ENCODE results near the gene ENO2. TPM values are rescaled to one million over a fixed set of nuclear protein-coding genes. Genes with fewer than 3 reads are reported as not detected.

ENO2 gene
- total and polyA plus RNA-seq, 2 experiments from 2014 or later = 43.5 to 53.5 TPM

DNA sequence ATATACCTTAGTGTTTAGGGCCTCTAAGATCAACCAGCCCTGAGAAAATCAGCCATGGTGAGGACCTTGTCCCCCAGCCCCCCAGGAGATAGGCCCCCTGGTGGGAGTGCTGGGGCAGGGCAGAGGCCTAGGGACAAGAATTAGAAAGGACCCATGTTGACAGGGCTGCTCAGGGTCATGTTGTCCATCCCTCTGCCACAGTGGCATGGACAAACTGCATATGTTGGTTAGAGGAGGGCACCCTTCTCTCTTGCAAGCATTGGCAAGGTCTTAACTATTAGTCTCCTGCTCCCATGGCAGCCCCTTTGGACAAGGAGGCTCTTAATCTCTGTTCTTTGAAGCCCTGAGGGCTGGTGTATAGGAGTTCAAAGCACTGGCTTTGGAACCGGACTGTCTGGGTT is 36.0 kb downstream of the ENO2 start:
- Histone ChIP-seq H3F3A (replicated peaks; ENCODE audit: low read depth) (peaks cover 14% of the 10 kb centered on the region), H3K36me3 (ENCODE audit: insufficient read depth) (no peaks in the 10 kb centered on the region), H3K9me2 (ENCODE audit: insufficient read depth) (no peaks in the 10 kb centered on the region), H3K4me3 (no peak overlapping the region), H2AFZ (no peak overlapping the region), H3K27me3 (ENCODE audit: insufficient read depth) (no peaks in the 10 kb centered on the region), H4K20me1 (replicated peaks; ENCODE audit: insufficient read depth) (no peaks in the 10 kb centered on the region), H3K27ac (ENCODE audit: low read depth) (no peak overlapping the region), H3K4me1 (ENCODE audit: insufficient read depth) (peaks cover 23% of the 10 kb centered on the region), H3K4me2 (no peak overlapping the region), H3K79me2 (replicated peaks; ENCODE audit: insufficient read depth) (no peaks in the 10 kb centered on the region)
- no peak for ATAC-seq
- no peak for DNase-seq (ENCODE audit: low spot score)
- no peak overlapping the region for H3K4me3 Mint-ChIP-seq
- H3K9me3 Mint-ChIP-seq = no peaks in the 10 kb centered on the region
- H3K27me3 Mint-ChIP-seq (ENCODE audit: insufficient read depth, low read depth, poor library complexity) = peaks cover 33% of the 10 kb centered on the region
- H3K27ac Mint-ChIP-seq = no peak overlapping the region
- no peak for TF ChIP-seq EZH2 (IDR thresholded peaks at IDR 0.05; ENCODE audit: low read depth, unreplicated experiment)
- TF ChIP-seq, protein P1, sequence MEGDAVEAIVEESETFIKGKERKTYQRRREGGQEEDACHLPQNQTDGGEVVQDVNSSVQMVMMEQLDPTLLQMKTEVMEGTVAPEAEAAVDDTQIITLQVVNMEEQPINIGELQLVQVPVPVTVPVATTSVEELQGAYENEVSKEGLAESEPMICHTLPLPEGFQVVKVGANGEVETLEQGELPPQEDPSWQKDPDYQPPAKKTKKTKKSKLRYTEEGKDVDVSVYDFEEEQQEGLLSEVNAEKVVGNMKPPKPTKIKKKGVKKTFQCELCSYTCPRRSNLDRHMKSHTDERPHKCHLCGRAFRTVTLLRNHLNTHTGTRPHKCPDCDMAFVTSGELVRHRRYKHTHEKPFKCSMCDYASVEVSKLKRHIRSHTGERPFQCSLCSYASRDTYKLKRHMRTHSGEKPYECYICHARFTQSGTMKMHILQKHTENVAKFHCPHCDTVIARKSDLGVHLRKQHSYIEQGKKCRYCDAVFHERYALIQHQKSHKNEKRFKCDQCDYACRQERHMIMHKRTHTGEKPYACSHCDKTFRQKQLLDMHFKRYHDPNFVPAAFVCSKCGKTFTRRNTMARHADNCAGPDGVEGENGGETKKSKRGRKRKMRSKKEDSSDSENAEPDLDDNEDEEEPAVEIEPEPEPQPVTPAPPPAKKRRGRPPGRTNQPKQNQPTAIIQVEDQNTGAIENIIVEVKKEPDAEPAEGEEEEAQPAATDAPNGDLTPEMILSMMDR (conservative IDR thresholded peaks at IDR 0.05; ENCODE audit: low read depth in 2 of 2) = peak; percentile 16 to 25; a peak in 1 of 4 replicates
- no peaks in the 10 kb centered on the region for H3K36me3 Mint-ChIP-seq (ENCODE audit: low read depth)
- H3K4me1 Mint-ChIP-seq = peaks cover 44% of the 10 kb centered on the region

DNA sequence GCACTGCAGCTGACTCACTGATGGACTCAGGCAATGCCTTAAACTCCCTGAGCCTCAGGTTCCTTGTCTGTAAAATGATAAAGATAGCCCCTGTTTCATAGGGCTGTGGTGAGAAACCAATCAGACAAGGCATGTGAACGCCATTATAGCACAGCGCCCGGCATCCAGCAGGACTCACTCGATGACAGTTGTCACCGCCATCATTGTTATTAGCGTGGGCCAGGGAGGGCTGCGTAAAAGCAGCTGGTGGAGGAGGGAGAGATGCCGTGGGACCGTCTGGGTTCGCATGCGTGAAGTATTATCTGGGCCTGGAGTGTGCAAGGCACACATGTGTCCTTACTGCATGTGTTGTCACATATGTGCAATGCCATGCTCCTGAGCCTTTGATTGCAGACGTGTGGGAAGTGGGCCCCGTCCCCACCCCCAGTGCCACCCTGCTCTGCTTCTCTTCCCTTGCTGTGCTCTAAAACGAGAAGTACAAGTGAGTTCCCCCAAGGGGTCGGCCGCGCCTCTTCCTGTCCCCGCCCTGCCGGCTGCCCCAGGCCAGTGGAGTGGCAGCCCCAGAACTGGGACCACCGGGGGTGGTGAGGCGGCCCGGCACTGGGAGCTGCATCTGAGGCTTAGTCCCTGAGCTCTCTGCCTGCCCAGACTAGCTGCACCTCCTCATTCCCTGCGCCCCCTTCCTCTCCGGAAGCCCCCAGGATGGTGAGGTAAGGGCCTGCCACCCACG is 36.6 kb downstream of the ENO2 start, which contains the start of gene PTPN6:
TSS of gene PTPN6 (plus strand) at position 546 of the 730 bp plus-strand sequence. CDS start at position 703, 157 bp downstream.
- Histone ChIP-seq H3K27ac (ENCODE audit: low read depth) (no peak within 1 kb of the TSS), H3K9me2 (ENCODE audit: insufficient read depth) (no peaks in the 10 kb centered on the region), H3K4me1 (ENCODE audit: insufficient read depth) (peaks cover 18% of the 10 kb centered on the region), H3K79me2 (replicated peaks; ENCODE audit: insufficient read depth) (no peaks in the 10 kb centered on the region), H3K27me3 (ENCODE audit: insufficient read depth) (no peaks in the 10 kb centered on the region), H3K4me2 (no peak within 1 kb of the TSS), H4K20me1 (replicated peaks; ENCODE audit: insufficient read depth) (no peaks in the 10 kb centered on the region), H3K4me3 (no peak within 1 kb of the TSS), H3K36me3 (ENCODE audit: insufficient read depth) (no peaks in the 10 kb centered on the region), H2AFZ (no peak within 1 kb of the TSS), H3F3A (replicated peaks; ENCODE audit: low read depth) (peaks cover 8% of the 10 kb centered on the region; the same call in 1 of the 2 replicates)
- H3K9me3 Mint-ChIP-seq = no peaks in the 10 kb centered on the region
- DNase-seq (ENCODE audit: low spot score) (no peak), ATAC-seq (no peak)
- no peaks in the 10 kb centered on the region for H3K36me3 Mint-ChIP-seq (ENCODE audit: low read depth)
- H3K4me1 Mint-ChIP-seq = peaks cover 38% of the 10 kb centered on the region
- no peak within 1 kb of the TSS for H3K4me3 Mint-ChIP-seq
- H3K27me3 Mint-ChIP-seq (ENCODE audit: insufficient read depth, low read depth, poor library complexity) = peaks cover 27% of the 10 kb centered on the region
- H3K27ac Mint-ChIP-seq = no peak within 1 kb of the TSS; the same call in 1 of the 2 replicates
- TF ChIP-seq POLR2AphosphoS5 (IDR thresholded peaks at IDR 0.05; ENCODE audit: low read depth) (no peak), ZNF331 (CRISPR knock-in tag; IDR thresholded peaks at IDR 0.05; ENCODE audit: low read depth) (no peak), STAT1 (IDR thresholded peaks at IDR 0.05; ENCODE audit: unreplicated experiment) (no peak), ZNF114 (CRISPR knock-in tag; IDR thresholded peaks at IDR 0.05) (no peak), CREB1 (CRISPR knock-in tag; IDR thresholded peaks at IDR 0.05; ENCODE audit: low read depth) (no peak)
- TF ChIP-seq, protein P2, sequence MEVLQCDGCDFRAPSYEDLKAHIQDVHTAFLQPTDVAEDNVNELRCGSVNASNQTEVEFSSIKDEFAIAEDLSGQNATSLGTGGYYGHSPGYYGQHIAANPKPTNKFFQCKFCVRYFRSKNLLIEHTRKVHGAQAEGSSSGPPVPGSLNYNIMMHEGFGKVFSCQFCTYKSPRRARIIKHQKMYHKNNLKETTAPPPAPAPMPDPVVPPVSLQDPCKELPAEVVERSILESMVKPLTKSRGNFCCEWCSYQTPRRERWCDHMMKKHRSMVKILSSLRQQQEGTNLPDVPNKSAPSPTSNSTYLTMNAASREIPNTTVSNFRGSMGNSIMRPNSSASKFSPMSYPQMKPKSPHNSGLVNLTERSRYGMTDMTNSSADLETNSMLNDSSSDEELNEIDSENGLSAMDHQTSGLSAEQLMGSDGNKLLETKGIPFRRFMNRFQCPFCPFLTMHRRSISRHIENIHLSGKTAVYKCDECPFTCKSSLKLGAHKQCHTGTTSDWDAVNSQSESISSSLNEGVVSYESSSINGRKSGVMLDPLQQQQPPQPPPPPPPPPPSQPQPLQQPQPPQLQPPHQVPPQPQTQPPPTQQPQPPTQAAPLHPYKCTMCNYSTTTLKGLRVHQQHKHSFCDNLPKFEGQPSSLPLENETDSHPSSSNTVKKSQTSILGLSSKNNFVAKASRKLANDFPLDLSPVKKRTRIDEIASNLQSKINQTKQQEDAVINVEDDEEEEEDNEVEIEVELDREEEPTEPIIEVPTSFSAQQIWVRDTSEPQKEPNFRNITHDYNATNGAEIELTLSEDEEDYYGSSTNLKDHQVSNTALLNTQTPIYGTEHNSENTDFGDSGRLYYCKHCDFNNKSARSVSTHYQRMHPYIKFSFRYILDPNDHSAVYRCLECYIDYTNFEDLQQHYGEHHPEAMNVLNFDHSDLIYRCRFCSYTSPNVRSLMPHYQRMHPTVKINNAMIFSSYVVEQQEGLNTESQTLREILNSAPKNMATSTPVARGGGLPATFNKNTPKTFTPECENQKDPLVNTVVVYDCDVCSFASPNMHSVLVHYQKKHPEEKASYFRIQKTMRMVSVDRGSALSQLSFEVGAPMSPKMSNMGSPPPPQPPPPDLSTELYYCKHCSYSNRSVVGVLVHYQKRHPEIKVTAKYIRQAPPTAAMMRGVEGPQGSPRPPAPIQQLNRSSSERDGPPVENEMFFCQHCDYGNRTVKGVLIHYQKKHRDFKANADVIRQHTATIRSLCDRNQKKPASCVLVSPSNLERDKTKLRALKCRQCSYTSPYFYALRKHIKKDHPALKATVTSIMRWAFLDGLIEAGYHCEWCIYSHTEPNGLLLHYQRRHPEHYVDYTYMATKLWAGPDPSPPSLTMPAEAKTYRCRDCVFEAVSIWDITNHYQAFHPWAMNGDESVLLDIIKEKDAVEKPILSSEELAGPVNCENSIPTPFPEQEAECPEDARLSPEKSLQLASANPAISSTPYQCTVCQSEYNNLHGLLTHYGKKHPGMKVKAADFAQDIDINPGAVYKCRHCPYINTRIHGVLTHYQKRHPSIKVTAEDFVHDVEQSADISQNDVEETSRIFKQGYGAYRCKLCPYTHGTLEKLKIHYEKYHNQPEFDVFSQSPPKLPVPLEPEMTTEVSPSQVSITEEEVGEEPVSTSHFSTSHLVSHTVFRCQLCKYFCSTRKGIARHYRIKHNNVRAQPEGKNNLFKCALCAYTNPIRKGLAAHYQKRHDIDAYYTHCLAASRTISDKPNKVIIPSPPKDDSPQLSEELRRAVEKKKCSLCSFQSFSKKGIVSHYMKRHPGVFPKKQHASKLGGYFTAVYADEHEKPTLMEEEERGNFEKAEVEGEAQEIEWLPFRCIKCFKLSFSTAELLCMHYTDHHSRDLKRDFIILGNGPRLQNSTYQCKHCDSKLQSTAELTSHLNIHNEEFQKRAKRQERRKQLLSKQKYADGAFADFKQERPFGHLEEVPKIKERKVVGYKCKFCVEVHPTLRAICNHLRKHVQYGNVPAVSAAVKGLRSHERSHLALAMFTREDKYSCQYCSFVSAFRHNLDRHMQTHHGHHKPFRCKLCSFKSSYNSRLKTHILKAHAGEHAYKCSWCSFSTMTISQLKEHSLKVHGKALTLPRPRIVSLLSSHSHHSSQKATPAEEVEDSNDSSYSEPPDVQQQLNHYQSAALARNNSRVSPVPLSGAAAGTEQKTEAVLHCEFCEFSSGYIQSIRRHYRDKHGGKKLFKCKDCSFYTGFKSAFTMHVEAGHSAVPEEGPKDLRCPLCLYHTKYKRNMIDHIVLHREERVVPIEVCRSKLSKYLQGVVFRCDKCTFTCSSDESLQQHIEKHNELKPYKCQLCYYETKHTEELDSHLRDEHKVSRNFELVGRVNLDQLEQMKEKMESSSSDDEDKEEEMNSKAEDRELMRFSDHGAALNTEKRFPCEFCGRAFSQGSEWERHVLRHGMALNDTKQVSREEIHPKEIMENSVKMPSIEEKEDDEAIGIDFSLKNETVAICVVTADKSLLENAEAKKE (CRISPR knock-in tag; IDR thresholded peaks at IDR 0.05) = no peak
- TF ChIP-seq, protein P3, sequence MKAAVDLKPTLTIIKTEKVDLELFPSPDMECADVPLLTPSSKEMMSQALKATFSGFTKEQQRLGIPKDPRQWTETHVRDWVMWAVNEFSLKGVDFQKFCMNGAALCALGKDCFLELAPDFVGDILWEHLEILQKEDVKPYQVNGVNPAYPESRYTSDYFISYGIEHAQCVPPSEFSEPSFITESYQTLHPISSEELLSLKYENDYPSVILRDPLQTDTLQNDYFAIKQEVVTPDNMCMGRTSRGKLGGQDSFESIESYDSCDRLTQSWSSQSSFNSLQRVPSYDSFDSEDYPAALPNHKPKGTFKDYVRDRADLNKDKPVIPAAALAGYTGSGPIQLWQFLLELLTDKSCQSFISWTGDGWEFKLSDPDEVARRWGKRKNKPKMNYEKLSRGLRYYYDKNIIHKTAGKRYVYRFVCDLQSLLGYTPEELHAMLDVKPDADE (IDR thresholded peaks at IDR 0.05) = no peak

Measured in GM23338 (cell line).